Stimulated activated CD8-positive, alpha-beta memory T cell treated with anti-CD3 and anti-CD28 coated beads, Interleukin-7, amount 100 ng/mL, for 24 hours (primary cell): ENCODE results near the gene ABHD6.
A peak's percentile ranks its signal among the peaks of the same experiment; 100 is the strongest.
"Not testable (repeated sequence)": the region's sequence is repeated elsewhere in the genome, so short reads cannot be mapped to it uniquely, and the experiment has no call there.

Experiments
- DNase-seq: peaks from one replicate; pipeline ENCODE4 v3.0.0-alpha.2; 2020; ENCODE audit warnings: low read depth

Gene ABHD6, protein sequence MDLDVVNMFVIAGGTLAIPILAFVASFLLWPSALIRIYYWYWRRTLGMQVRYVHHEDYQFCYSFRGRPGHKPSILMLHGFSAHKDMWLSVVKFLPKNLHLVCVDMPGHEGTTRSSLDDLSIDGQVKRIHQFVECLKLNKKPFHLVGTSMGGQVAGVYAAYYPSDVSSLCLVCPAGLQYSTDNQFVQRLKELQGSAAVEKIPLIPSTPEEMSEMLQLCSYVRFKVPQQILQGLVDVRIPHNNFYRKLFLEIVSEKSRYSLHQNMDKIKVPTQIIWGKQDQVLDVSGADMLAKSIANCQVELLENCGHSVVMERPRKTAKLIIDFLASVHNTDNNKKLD

DNA sequence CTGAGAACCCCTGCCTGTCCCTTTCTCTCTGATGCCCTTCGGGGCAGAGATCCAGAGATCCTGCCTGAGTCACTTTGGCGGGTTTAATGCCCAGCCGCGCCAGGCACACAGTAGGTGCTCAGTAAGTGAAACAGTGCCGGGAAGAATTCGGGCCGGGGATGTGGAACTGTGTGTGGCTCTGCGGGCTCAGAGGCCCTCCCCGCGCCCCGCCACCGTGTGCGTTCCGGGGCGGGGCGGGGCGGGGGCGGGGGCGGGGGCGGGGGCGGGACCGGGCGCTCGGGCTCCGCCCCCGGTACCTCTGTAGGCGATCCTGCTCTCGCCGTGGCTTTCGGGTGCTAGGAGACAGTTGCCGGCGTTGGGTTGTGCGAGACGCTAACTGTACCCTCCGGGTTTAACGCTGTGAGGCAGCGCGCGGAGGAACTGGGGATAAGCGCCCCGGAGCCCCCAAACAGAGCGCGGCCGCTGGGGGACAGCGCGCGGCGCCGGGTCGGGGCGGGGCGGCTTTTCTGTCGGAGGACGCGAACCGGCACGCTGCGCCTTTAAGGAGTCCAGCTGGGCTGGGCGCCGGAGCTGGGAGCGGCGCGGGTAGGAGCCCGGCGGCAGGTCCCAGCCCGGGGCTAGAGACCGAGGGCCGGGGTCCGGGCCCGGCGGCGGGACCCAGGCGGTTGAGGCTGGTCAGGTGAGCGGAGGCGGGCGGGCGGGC is at the start of gene ABHD6:
Gene ABHD6 (plus strand): TSS at position 555 of the 703 bp plus-strand sequence. CDS start 18,795 bp downstream, outside the sequence.
- DNase-seq, result peak; percentile 68

DNA sequence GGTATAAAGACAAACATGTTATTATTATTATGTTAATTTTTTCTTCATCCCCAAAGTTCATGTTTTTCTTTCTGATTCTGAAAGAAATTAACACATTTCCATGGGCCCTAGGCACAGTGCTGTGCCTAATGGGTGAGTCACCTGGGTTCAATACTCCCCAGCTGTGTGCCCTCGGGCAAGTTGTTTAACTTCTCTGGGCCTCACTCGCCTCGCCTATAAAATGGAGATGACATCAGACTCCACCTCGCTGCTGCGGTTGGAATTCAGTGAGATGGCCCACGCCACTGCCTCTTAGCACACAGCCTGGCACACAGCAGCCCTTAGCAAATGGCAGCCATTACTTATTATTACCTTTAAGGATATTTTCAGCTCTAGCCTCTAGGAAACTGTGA is 49.4 kb upstream of the ABHD6 start:
- DNase-seq, result no peak

DNA sequence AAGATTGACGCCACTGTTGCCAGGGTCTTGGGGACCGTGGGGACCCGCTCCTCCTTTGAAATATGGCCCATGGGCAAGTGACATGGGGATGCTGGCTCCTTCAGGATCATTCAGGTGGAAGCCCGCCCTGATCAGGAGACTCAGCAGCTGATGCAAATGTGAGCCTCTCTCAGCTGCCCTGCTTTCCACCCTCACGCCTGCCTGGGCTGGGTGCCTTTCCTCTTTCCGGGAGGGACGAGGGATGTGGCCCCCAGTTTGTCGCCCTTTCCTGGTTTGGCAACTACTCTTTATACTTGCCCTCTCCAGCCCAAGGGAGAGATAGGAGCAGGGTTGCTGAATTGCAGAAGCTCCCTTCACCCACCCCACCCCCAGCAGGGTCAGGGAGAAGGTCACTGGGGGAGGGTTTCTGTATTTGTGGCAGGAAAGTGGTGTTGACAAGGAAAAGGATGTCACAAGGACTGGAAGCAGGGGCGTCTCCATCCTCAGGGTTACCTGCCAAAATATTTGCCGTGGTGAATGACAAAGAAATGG is 48.6 kb upstream of the ABHD6 start:
- DNase-seq, result no peak

DNA sequence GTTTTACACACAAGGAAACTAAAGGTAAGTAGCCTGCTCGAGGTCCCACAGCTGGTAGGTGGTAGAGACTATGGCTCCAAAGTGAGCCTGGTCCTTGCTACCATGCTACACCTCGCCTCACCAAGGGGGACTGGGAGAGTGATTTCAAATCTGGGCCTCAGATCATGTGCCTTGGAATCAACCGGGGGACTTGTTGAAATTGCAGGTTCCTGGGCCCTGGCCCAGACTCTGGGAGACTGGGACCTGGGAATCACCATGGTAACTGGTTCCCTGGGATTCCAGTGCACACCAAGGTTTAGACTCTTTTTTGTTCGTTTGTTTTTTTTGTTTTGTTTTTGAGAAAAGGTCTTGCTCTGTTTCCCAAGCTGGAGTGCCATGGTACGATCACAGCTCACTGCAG is 47.9 kb upstream of the ABHD6 start:
- DNase-seq, result no peak

DNA sequence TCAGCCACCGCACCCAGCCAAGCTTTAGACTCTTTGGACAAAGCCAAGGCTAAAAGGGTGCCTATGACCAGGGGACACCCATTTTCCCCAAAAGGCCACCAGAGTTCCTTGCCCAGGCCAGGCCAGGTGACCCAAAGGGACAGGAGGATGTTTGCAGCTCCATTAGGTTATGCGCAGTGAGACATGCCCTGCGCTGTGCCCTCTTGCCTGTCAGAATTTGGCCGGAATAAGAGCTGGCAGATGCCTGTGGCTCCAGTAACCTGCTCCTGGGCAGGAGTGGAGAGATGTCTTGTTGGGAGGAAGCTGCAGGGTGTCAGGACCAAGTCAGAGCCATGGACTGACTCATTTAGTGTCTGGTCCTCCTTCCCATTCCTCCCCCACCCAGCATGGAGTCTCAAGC is 47.3 kb upstream of the ABHD6 start:
- DNase-seq, result no peak

DNA sequence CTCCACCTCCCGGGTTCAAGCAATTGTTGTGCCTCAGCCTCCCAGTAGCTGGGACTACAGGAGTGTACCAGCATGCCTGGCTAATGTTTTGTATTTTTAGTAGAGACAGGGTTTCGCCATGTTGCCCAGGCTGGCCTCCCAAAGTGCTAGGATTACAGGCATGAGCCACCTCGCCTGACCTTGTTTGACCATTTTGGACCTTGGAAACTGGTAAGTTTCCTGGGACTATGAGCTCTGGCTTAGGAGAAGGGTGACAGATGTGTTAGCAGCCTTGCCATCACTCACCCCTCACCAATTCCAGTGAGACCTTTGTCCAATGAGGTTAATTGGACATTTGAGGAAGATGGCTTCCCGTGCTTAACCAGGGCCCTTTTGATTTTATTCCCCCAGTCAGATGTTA is 46.7 kb upstream of the ABHD6 start:
- no peak for DNase-seq

DNA sequence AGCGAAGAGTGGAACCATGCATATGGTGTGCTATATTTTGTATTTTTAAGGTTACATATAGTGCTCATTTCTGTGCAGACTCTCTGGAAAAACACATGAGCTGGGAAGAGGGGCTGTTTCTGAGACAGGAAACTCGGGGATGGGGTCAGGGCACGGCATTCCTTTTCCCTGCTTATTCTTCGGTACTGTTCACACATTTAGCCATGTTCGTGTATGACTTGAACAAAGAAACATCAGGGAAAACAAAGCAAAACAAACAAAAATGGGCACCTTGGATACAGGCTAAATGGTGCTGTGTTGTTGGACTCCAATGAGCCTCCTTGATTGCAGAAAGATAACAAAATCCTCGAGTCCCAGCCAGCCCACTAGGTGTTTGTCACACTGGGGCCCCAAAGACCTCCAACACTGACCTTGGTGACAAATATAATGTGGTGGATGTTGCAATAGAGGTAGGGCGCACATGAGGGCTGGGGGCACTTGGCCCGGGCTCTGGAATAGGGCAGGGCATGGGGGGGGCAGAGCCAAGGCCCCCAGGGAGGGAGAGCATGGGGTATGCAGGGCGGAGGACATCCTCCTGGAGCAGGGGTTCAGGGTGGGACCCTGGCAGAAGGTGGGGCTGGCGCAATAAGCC is 46.1 kb upstream of the ABHD6 start:
- no peak for DNase-seq

DNA sequence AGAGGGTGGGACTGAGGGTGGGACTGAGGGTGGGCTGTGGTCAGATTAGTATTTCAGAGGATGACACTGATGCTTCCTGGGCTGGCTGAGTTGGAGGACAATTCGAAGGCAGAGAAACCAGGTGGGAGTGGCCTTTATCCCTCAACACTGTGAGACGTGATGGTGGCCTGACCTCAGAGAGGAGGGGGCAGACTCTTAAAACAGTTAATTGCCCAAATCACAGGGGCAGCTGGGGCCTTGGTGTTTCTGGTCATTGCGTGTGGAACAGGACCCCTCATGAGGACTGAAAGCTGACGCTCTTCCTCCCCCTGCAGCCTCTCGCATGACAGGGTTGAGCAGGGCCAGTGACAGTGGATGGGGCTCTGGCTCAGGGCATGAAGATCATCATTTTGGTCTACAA is 45.5 kb upstream of the ABHD6 start:
- no peak for DNase-seq

DNA sequence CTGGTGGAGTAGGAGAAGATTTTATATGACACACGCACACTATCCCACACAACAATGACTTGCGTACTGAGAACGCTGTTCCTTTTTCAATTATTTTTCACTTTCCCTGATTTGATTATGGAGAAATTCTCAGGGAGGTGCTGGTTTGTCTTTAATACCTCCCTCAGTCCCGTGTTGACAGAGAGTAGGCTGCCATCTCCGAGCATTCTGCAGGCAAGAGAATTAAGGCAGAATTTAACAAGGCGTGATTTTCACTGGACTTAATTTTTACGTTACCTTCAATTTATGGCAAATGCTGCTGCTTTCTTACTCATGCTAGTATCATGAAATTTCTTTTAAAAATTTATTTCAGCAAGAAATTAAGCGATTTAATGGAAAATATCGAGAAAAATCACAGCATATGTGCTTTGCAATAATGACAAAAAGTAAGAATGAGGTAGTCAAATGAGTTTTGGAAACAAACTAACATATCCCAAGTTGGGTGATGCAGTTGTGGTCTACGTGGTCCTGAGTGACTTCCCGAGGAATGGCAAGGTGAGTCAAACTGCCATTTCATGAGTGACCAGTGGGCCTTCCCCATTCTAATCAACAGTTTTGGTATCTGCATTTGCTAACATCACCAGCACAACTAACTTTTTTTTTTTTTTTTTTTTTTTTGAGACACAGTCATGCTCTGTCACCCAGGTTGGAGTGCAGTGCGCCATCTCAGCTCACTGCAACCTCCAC is 43.7 kb upstream of the ABHD6 start:
- no peak for DNase-seq

DNA sequence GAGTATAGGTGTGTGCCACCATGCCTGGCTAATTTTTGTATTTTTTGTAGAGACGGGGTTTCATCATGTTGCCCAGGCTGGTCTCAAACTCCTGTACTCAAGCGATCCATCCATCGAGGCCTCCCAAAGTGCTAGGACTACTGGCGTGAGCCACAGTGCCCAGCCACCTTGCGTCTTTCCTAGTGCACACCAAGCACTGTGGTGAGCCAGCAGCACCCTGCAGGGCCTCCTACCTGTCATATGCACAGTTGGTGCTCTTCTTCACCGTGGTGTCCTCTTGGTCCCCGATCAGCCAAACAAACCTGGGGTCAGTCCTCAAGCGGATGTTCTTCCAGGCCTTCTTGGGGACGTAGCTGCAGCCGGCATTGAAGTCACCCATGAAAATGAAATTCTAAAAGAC is 40.0 kb upstream of the ABHD6 start:
- no peak for DNase-seq

DNA sequence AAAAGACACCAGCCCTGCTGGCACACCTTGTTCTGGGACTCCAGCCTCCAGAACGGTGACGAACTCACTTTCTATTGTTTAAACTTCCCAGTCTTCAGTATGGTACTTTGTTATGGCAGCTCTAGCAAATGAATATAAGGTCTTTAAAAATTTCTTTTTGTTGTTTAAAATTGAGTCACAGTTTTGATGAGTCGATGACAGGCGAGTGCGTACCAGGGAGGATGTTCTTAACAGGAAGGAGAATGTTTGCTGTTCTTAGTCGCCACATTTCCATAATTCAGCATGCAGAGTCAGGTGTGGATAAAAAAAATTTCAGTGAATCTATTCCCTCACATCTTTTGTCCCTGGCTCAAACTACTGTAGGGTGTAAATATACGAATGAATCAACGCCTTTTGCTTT is 39.2 kb upstream of the ABHD6 start:
- DNase-seq, result no peak

DNA sequence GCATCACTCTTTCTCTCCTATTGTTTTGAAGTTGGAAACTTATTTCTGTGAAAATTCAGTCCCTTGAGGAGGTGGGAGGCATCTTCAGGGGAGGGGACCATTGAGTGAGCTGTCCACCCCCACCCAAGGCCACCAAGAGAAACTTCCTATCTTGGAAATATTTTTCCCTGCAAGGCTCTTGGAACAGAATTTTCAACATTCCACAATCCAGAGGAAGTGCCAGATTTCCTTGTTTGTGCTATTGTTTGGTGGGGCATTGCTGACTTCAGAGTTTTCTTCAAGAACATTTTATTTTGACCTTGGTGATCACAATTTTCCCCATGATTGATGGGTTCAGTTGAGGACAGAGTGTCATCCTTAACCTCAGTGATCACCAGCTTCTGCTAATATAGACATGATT is 38.8 kb upstream of the ABHD6 start:
- no peak for DNase-seq

DNA sequence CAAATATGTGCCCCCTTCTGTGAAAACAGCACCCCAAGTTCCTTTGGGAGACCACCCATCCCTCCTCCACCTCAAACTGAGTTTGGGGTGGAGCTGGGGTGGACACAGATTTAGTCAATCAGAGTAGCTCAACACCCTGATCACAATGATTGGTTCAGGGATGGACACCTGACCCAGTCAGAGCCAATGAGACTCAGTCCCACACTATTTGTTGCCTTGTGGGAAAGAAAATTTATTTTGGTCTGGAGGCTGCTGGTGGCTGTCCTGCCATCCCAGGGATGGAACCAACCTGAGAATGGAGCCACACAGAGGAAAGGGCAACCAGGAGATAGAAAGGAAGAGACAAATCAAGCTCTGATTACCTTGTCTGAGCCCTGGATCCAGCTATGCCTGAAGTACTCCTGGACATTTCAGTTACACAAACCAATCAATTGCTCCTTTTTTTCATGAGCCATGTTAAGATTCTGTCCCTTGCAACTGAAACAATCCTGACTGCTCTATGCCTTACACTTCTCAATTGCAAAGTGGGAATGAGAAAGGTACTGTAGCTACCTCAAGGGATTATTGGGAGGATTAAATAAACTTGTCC is 37.4 kb upstream of the ABHD6 start:
- DNase-seq, result no peak

DNA sequence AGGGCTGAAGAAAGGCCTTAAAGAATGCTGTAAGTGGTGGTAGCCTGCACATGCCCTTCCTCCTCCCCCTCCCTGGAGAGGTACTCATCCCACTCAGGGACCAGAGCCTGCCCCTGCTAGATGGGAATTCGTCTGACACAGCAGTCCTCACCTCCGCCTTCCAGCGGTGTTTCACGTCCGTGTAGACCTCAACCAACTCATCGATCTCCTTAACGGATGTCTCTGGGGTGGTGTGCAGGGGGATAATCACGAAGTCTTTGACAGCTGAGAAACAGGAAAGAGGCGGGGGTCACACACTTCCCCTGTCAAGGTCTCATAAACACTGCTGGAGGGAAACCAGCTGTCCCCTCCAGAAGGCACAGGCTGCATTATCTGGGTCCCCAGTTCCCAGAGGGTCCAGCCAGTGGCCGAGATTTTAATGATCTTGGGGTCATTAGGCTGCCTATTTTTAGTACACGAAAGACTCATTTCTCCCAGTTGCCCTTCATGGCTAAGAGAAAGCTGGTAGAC is 36.7 kb upstream of the ABHD6 start:
- DNase-seq, result no peak

DNA sequence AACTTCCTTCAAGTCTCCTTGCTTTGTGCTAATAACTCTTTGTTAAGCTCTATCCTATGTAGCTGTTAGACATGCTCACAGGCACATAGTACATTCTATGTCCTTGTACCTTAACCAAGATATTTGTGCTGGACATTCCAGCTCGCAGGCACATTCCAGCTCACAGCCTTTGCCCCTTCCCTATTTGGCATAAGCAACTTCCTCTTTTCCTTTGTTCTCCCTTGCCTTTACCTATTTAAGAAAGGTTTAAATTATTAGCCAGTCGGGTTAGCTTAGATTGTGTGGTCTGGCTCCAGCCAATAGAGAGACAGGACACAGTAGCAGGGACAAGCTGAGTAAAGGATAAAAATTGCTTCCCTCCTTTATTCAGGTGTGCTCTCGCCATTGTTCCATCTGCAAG is 36.1 kb upstream of the ABHD6 start:
- not testable (repeated sequence) for DNase-seq

DNA sequence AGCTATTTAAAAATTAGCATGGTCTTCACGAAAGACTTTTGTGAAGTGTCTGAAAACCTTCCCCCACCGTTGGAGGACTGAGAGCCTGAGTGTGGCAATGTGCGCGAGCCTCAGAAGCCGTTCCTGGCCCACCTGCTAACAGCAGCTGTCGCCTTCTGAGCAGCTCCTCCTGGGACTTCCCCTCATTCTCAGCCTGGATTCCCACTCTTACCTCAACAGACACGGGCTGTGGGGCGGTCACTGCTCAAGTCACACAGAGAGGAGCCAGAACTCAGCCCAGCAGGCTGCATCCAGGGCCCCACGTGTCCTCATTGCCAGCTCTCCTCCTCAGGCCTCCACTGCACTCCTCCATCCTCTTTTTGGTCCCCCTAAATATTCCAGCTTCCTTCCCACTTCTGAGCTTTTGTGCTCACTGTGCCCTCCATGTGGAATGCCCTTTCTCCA is 34.7 kb upstream of the ABHD6 start:
- DNase-seq, result no peak

DNA sequence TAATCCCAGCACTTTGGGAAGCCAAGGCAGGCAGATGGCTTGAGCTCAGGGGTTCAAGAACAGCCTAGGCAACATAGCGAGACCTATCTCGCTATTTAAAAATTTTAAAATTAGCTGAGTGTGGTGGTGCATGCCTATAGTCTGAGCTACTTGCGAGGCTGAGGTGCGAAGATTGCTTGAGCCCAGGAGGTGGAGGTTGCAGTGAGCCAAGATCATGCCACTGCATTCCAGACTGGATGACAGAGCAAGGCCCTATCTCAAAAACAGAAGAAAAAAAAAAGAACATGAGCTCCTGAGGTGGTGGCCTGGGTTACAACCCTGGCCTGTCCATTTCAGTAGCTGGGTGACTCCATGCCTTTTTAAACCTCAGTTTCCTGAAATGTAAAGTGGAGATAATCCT is 34.1 kb upstream of the ABHD6 start:
- no peak for DNase-seq

DNA sequence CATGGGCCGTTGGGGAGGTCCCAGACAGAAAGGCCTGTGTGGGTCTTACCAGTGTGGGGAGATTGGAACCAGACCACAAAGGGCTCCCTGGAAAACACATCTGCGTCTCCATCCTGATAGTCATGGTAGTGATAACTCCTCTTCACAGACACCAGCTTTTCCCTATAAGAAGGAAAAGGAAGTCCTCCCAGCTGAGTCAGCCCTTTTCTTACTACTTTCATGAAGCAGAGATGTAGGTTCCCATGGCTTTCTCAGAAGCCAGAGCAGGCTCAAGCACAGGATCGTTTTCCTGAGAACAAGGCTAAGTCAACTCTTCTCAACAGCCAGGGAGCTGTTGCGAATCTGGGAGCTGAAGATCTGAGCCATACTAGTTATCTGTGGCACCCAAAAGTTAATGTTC is 32.9 kb upstream of the ABHD6 start:
- no peak for DNase-seq

DNA sequence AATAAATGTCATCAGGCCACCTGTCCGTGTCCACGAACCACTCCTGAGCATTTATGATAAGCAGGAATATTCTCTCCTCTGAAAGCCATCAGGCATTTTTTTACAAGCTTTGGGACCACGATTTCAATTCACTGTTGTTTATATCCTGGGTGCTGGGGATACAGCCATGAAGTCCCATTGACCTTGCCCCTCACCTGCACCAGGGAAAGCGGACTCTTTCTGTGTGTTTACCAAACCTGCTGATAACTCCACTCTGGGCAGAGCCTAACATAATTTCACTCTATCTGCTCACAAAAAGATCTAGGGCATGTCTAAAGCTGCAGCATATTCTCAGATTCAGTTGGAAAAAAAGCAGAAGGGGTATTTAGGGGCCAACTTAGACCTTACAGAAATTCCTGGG is 31.6 kb upstream of the ABHD6 start:
- no peak for DNase-seq

DNA sequence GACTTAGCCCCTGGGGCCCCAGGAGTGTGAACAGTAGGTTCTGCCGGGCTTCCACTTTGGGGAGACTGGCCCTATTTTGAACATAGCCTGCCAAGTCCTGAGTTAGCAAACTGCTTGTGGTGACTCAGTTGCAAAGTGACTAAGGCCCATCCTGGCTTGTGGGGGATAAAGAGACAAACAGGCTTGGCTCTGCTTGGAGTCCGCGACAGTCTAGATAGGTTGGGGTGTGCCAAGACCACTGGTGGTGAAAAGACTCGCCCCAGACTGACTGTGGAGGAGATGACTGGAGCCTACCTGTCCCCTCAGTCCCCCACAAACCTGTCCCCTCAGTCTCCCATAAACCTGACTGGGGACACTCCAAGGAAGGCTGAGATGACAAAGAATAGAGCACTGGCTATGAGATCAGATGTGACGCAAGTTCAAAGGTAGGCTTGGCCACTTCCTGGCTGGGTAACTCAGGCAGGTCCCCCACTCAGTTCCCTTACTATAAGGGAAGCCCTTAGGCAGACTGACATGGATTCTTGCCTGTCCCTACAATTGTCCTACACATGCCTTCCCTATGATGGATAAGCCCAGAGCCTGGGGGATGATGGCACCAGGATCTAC is 31.1 kb upstream of the ABHD6 start:
- DNase-seq, result no peak

DNA sequence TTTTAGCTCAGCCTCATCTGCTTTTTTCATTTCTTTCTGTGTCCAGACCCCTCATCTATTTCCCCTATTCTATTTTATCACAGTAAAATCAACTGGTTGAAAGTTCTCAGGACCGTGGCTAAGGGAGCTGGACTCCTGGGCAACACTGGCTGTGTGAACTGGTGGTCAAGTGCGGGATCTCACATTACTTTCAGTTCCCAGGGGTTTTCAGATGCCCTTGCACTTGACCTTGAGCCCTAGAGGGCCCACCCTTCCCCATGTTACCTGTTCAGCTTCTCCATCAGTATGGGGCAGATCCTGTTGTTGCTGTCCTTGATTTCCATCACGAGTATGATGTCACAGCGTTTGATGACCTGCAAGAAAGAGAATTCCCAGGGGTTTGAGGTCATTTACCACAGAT is 29.6 kb upstream of the ABHD6 start:
- DNase-seq, result no peak
